Right lobe of liver (tissue), 6 donors: Measurements from ENCODE around the gene NAA60. TPM values are rescaled to one million over a fixed set of nuclear protein-coding genes. Genes with fewer than 3 reads are reported as not detected.
A peak's percentile ranks its signal among the peaks of the same experiment; 100 is the strongest.

Source experiments
- ATAC-seq, 4 donors: fragments of 200-7000 bp; cut with Tn5 transposase; one replicate each; pipeline ENCODE4 v1.9.1; 2020; ENCODE audit warnings: mild to moderate bottlenecking in 4 of 4, moderate library complexity in 4 of 4
- DNase-seq, 3 donors: peaks; one replicate each; pipeline ENCODE4 v3.0.0-alpha.2; 2020
- H3K27ac ChIP-seq, 3 donors: fragments of 200-600 bp; one replicate each; pipeline ENCODE4 v1.8.0; 2022
- H3K27me3 ChIP-seq, 2 donors: fragments of 200-600 bp; one replicate each; pipeline ENCODE4 v1.8.0; 2022
- H3K36me3 ChIP-seq, 4 donors: fragments of 200-600 bp; sonication (generic) in 1 of 4; one replicate each; pipeline versions ENCODE4 v1.5.1 to v1.8.0; 2017 to 2022; ENCODE audit warnings: control low read depth in 1 of 4
- H3K4me1 ChIP-seq, 4 donors: fragments of 200-600 bp; sonication (generic) in 1 of 4; one replicate each; pipeline versions ENCODE4 v1.5.1 to v1.8.0; 2017 to 2022; ENCODE audit warnings: control low read depth in 1 of 4
- H3K4me3 ChIP-seq, 3 donors: fragments of 200-600 bp; one replicate each; pipeline ENCODE4 v1.8.0; 2022
- H3K9me3 ChIP-seq, 4 donors: fragments of 200-600 bp; sonication (generic) in 1 of 4; one replicate each; pipeline versions ENCODE4 v1.5.1 to v1.8.0; 2017 to 2022; ENCODE audit warnings: control low read depth in 1 of 4
- CTCF ChIP-seq, 4 donors: fragments of 200-600 bp in 3 of 4; fragments of 450-650 bp in 1 of 4; IDR thresholded peaks; one replicate each; pipeline versions ENCODE4 v1.5.1 to v1.8.0; 2016 to 2022; ENCODE audit warnings: antibody characterized with exemption in 4 of 4, mild to moderate bottlenecking in 2 of 4
- POLR2A ChIP-seq: fragments of 450-650 bp; IDR thresholded peaks from one replicate; pipeline ENCODE4 v1.6.1; 2017; ENCODE audit warnings: antibody characterized with exemption, mild to moderate bottlenecking
- WGBS: methylation state at CpG from one replicate; pipeline ENCODE4 v1.1.6; 2018; ENCODE audit warnings: low coverage, low lambda C conversion rate; ENCODE audit not compliant: insufficient coverage; ENCODE audit errors: missing lambda C conversion rate; 5-methylcytosine and 5-hydroxymethylcytosine counted together
- intact Hi-C, 2 donors: fragments of 100-400 bp; cut with DNase I; formaldehyde crosslinking; loops; one replicate each; pipeline versions ENCODE4 v1.11.2 to v1.14.1; 2022
- total RNA-seq, 6 experiments: library from RNA; depleted of rRNA in 2 of 6; stranded (reverse); fragments of >200 nt in 2 of 6; fragmentation: NEBNext Ultra II Directional in 3 of 6; extraction: Animal tissue kit (Norgen Biotek cat#: 25700) in 3 of 6; gene quantifications; one replicate each; pipeline versions ENCODE4 v1.1.0 to v1.2.4, GENCODE V29; 2016 to 2023
- donor health status: DM: no; HTN: yes; CAD: no.
- donor health status: DM: no; HTN: no; CAD: no.
- donor health status: DM: no; HTN: no; CAD: no.
- donor health status: DM: no; HTN: yes; CAD: no.
- donor health status: DM: no; HTN: yes; CAD: no.

Gene NAA60
- total RNA-seq, 6 experiments from 2014 or later: 25.0 to 46.6 (median 30.8) TPM

GRCh38 chr16:3460121-3460520 lies 16.6 kb downstream of the NAA60 start:
- intact Hi-C loops: no loop called here
- ATAC-seq (no peak), DNase-seq (no peak)
- no peak for TF ChIP-seq CTCF (IDR thresholded peaks at IDR 0.05)
- TF ChIP-seq POLR2A: no peak
- H3K9me3 ChIP-seq: no peaks in the 10 kb centered on the region
- WGBS: 50% methylated on average over 7 of the region's 7 CpGs
- peak overlapping the region in 2 of 3 donors; percentile 5 to 98 for H3K27ac ChIP-seq
- no peaks in the 10 kb centered on the region for H3K27me3 ChIP-seq
- H3K36me3 ChIP-seq: no peaks in the 10 kb centered on the region
- peak overlapping the region in 2 of 3 donors; percentile 63 to 89 for H3K4me3 ChIP-seq
- peaks cover 0 to 58% (median 14%) of the 10 kb centered on the region in 4 donors for H3K4me1 ChIP-seq

GRCh38 chr16:3460585-3460984 lies 17.1 kb downstream of the NAA60 start:
- TF ChIP-seq POLR2A (no peak), CTCF (IDR thresholded peaks at IDR 0.05) (no peak)
- intact Hi-C loops: no loop called here
- H3K4me1 ChIP-seq: peaks cover 0 to 63% (median 14%) of the 10 kb centered on the region in 4 donors
- no peaks in the 10 kb centered on the region for H3K36me3 ChIP-seq
- peak overlapping the region in 1 of 3 donors; percentile 98 for H3K27ac ChIP-seq
- ATAC-seq (no peak), DNase-seq (no peak)
- 63% methylated on average over 7 of the region's 8 CpGs for WGBS
- H3K9me3 ChIP-seq: no peaks in the 10 kb centered on the region
- H3K4me3 ChIP-seq: no peak overlapping the region
- H3K27me3 ChIP-seq: no peaks in the 10 kb centered on the region

GRCh38 chr16:3461151-3461550 lies 17.7 kb downstream of the NAA60 start:
- peaks cover 0 to 5% (median 0%) of the 10 kb centered on the region in 4 donors for H3K36me3 ChIP-seq
- DNase-seq (no peak), ATAC-seq (no peak)
- WGBS: 23% methylated on average over 5 of the region's 8 CpGs
- H3K27ac ChIP-seq: no peak overlapping the region
- intact Hi-C loops: no loop called here
- no peaks in the 10 kb centered on the region for H3K27me3 ChIP-seq
- peaks cover 0 to 63% (median 15%) of the 10 kb centered on the region in 4 donors for H3K4me1 ChIP-seq
- TF ChIP-seq POLR2A (no peak), CTCF (IDR thresholded peaks at IDR 0.05) (no peak)
- H3K9me3 ChIP-seq: no peaks in the 10 kb centered on the region
- no peak overlapping the region for H3K4me3 ChIP-seq

- peaks cover 0 to 55% (median 11%) of the 10 kb centered on the region in 4 donors for H3K4me1 ChIP-seq
- TF ChIP-seq CTCF (IDR thresholded peaks at IDR 0.05) (no peak), POLR2A (no peak)
- H3K9me3 ChIP-seq: no peaks in the 10 kb centered on the region
- DNase-seq: no peak
- H3K27ac ChIP-seq: no peak overlapping the region
- H3K4me3 ChIP-seq: no peak overlapping the region
- 83% methylated on average over 9 of the region's 12 CpGs for WGBS
- peaks cover 0 to 8% (median 0%) of the 10 kb centered on the region in 4 donors for H3K36me3 ChIP-seq
- no peaks in the 10 kb centered on the region for H3K27me3 ChIP-seq
- no peak for ATAC-seq
- intact Hi-C loops: no loop called here
Measured at GRCh38 chr16:3465301-3465700, 21.8 kb downstream of the NAA60 start.
